Hepatocyte (in vitro differentiated cells): ENCODE measurements around the gene SIDT1.

Source experiments
- CTCF ChIP-seq: fragments of 200-600 bp; sonication (generic); IDR thresholded peaks from 2 replicates; pipeline ENCODE4 v1.5.1; 2016; ENCODE audit warnings: antibody characterized with exemption, mild to moderate bottlenecking; ENCODE audit not compliant: poor library complexity
- EZH2 ChIP-seq: fragments of 200-600 bp; sonication (generic); IDR thresholded peaks from 2 replicates; pipeline ENCODE4 v1.6.1; 2016; ENCODE audit warnings: antibody characterized with exemption, mild to moderate bottlenecking, borderline replicate concordance
- EZH2phosphoT487 ChIP-seq: fragments of 200-600 bp; sonication (generic); IDR thresholded peaks from one replicate; pipeline ENCODE4 v1.6.1; 2018; ENCODE audit warnings: antibody characterized with exemption, mild to moderate bottlenecking, low read depth, moderate library complexity; ENCODE audit not compliant: unreplicated experiment, severe bottlenecking

DNA sequence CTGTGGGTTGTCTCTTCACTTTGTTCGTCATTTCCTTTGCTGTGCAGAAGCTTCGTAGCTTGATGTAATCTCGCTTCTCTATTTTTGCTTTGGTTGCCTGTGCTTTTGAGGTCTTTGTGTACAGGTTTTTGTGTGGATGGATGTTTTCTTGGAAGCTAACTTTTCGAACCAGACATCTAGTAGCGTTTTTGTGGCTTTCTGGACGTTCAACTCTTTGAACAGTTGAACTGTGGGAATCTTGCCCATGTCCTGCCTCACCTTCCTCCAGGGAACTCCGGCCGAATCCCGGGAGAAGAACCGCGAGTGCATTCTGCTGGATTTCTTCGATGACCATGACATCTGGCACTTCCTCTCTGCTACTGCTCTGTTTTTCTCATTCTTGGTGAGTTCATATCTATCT, 93.5 kb downstream of the SIDT1 start:
- TF ChIP-seq CTCF (no peak), EZH2 (no peak), EZH2phosphoT487 (no peak)
